Measurements from ENCODE around the gene HOXA5. TPM values are rescaled to one million over a fixed set of nuclear protein-coding genes. Genes with fewer than 3 reads are reported as not detected.

HOXA5 gene
- total RNA-seq, 1 experiment from 2014 or later: 7.5 TPM

DNA sequence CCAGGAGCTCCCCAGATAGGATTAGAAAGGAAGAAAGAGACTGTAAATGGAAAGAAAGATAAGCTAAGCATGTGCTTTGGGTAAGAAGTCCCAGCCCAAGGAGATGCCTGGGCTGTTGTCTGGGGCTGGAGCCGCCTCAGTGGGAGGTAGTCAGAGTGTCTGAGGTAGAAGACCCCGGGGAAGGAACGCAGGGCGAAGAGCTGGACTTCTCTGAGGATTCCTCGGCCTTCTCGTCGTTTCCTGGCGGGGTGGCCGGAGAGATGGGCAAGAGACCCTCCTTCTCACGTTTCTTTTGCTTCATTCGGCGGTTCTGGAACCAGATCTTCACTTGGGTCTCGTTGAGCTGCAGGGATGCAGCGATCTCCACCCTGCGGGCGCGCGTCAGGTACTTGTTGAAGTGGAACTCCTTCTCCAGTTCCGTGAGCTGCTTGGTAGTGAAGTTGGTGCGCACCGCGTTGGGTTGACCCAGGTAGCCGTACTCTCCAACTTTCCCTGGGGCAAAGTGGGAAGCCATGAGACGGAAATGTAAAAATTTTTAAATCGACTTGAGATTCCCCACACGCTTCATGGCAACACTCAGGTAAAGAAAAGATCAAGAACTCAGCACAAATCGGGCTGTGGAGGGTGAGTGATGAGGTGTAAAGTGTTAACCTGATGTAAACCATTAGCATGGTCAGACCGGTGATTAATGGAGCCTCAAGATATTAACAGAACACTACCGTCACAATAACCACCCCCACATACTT is 49.0 kb downstream of the HOXA5 start:
- no peak for ATAC-seq
- Histone ChIP-seq H3K4me1 (ENCODE audit: insufficient read depth, low read length) (peaks cover 30% of the 10 kb centered on the region), H3K27ac (ENCODE audit: low read length) (no peak overlapping the region), H3K9me2 (replicated peaks; ENCODE audit: low read length) (no peaks in the 10 kb centered on the region), H3K4me3 (ENCODE audit: low read length) (no peak overlapping the region; the same call in 1 of the 2 replicates), H4K20me1 (ENCODE audit: low read length) (no peaks in the 10 kb centered on the region), H3K27me3 (ENCODE audit: low read length) (no peaks in the 10 kb centered on the region), H3K9ac (ENCODE audit: low read length) (no peak overlapping the region), H3K79me2 (ENCODE audit: low read length) (peaks cover 45% of the 10 kb centered on the region), H3K4me2 (ENCODE audit: low read length) (peak overlapping the region; percentile 87), H3K36me3 (ENCODE audit: low read depth, low read length) (peaks cover 3% of the 10 kb centered on the region; the same call in 1 of the 2 replicates), H3F3A (ENCODE audit: low read length, unreplicated experiment) (no peaks in the 10 kb centered on the region), H3K9me3 (ENCODE audit: low read length) (no peaks in the 10 kb centered on the region), H2AFZ (ENCODE audit: low read length) (no peak overlapping the region)
- CTCF ChIA-PET: no interaction called here
- POLR2A ChIA-PET (ENCODE audit: unreplicated experiment): no interaction called here
- TF ChIP-seq EZH2phosphoT487 (IDR thresholded peaks at IDR 0.05; ENCODE audit: borderline replicate concordance, low read length): no peak
- TF ChIP-seq EZH2 (IDR thresholded peaks at IDR 0.05; ENCODE audit: low read length, unreplicated experiment): no peak
- TF ChIP-seq, protein P1, sequence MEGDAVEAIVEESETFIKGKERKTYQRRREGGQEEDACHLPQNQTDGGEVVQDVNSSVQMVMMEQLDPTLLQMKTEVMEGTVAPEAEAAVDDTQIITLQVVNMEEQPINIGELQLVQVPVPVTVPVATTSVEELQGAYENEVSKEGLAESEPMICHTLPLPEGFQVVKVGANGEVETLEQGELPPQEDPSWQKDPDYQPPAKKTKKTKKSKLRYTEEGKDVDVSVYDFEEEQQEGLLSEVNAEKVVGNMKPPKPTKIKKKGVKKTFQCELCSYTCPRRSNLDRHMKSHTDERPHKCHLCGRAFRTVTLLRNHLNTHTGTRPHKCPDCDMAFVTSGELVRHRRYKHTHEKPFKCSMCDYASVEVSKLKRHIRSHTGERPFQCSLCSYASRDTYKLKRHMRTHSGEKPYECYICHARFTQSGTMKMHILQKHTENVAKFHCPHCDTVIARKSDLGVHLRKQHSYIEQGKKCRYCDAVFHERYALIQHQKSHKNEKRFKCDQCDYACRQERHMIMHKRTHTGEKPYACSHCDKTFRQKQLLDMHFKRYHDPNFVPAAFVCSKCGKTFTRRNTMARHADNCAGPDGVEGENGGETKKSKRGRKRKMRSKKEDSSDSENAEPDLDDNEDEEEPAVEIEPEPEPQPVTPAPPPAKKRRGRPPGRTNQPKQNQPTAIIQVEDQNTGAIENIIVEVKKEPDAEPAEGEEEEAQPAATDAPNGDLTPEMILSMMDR (conservative IDR thresholded peaks at IDR 0.05; ENCODE audit: low read depth, low read length): no peak
- intact Hi-C loops (cut with micrococcal nuclease): no loop called here
- no TSS peak for BruUV-seq (replicated peaks)
- no peak for DNase-seq

DNA sequence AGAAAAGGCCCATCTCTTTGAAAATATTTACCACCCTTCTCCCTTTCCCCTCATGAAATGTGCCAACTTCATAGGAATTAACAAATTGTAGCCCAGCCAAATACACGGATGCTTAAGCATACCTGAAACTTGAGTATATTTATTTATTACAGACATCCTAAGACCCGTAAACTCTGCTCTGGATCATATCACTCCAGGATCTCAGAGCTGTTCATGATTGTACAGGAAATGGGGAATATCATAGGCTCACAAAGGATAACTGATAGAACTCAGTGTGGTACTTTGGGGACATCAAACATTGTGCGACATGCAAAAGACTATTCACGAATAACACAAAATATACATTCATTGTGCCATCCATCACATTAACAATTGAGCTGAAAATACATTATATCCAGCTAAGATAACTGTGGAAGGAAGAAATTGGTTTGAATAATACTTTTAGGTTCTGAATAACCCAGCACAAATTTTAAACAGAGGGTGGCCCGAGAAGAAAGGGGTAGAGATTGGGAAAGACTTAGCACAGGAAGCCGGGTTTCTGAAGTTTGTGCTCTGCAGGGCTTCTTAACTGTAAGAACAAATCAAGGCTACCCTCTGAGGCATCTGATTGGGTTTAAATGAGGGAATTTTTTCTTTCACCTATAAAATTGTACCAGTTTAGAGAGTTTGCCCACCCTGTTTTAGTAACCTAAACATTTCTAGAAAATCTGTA is 50.1 kb downstream of the HOXA5 start:
- Histone ChIP-seq H3K9me3 (ENCODE audit: low read length) (no peaks in the 10 kb centered on the region), H3K27me3 (ENCODE audit: low read length) (no peaks in the 10 kb centered on the region), H3K4me1 (ENCODE audit: insufficient read depth, low read length) (peaks cover 24% of the 10 kb centered on the region), H3F3A (ENCODE audit: low read length, unreplicated experiment) (no peaks in the 10 kb centered on the region), H4K20me1 (ENCODE audit: low read length) (no peaks in the 10 kb centered on the region), H2AFZ (ENCODE audit: low read length) (no peak overlapping the region), H3K4me3 (ENCODE audit: low read length) (no peak overlapping the region), H3K4me2 (ENCODE audit: low read length) (no peak overlapping the region), H3K79me2 (ENCODE audit: low read length) (peaks cover 34% of the 10 kb centered on the region), H3K27ac (ENCODE audit: low read length) (no peak overlapping the region), H3K9me2 (replicated peaks; ENCODE audit: low read length) (no peaks in the 10 kb centered on the region), H3K9ac (ENCODE audit: low read length) (no peak overlapping the region), H3K36me3 (ENCODE audit: low read depth, low read length) (no peaks in the 10 kb centered on the region)
- no peak for DNase-seq
- no TSS peak for BruUV-seq (replicated peaks)
- POLR2A ChIA-PET (ENCODE audit: unreplicated experiment): no interaction called here
- ATAC-seq: no peak
- TF ChIP-seq, protein P1 (conservative IDR thresholded peaks at IDR 0.05; ENCODE audit: low read depth, low read length): no peak
- TF ChIP-seq EZH2phosphoT487 (IDR thresholded peaks at IDR 0.05; ENCODE audit: borderline replicate concordance, low read length) (no peak), EZH2 (IDR thresholded peaks at IDR 0.05; ENCODE audit: low read length, unreplicated experiment) (no peak)
- CTCF ChIA-PET: no interaction called here
- intact Hi-C loops (cut with micrococcal nuclease): no loop called here

DNA sequence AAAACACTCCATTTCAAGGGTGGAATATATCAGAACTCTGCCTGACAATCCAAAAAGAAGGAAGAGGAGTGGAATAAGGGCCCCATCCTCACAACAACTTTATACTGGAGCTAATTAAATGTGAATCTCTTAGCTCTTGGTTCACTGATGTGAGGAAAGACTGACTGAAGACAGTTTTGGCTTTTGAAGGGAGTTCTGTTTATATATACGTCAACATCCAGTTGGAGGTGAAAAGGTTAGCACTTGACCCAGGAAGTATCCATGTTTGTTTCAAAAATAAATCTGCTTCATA is 50.7 kb downstream of the HOXA5 start:
- H3K9me2 ChIP-seq (replicated peaks; ENCODE audit: low read length): no peaks in the 10 kb centered on the region
- H3F3A ChIP-seq (ENCODE audit: low read length, unreplicated experiment): no peaks in the 10 kb centered on the region
- H3K9me3 ChIP-seq (ENCODE audit: low read length): no peaks in the 10 kb centered on the region
- H3K79me2 ChIP-seq (ENCODE audit: low read length): peaks cover 28% of the 10 kb centered on the region
- H2AFZ ChIP-seq (ENCODE audit: low read length): no peak overlapping the region
- BruUV-seq (replicated peaks): no TSS peak
- no peak overlapping the region for H3K9ac ChIP-seq (ENCODE audit: low read length)
- TF ChIP-seq EZH2 (IDR thresholded peaks at IDR 0.05; ENCODE audit: low read length, unreplicated experiment) (no peak), EZH2phosphoT487 (IDR thresholded peaks at IDR 0.05; ENCODE audit: borderline replicate concordance, low read length) (no peak)
- TF ChIP-seq, protein P1 (conservative IDR thresholded peaks at IDR 0.05; ENCODE audit: low read depth, low read length): no peak
- peaks cover 24% of the 10 kb centered on the region for H3K4me1 ChIP-seq (ENCODE audit: insufficient read depth, low read length)
- ChIA-PET CTCF (no interaction called here), POLR2A (ENCODE audit: unreplicated experiment) (no interaction called here)
- ATAC-seq (no peak), DNase-seq (no peak)
- H3K27ac ChIP-seq (ENCODE audit: low read length): no peak overlapping the region
- no peak overlapping the region for H3K4me3 ChIP-seq (ENCODE audit: low read length)
- H3K36me3 ChIP-seq (ENCODE audit: low read depth, low read length): no peaks in the 10 kb centered on the region
- H3K27me3 ChIP-seq (ENCODE audit: low read length): no peaks in the 10 kb centered on the region
- no peak overlapping the region for H3K4me2 ChIP-seq (ENCODE audit: low read length)
- intact Hi-C loops (cut with micrococcal nuclease): no loop called here
- H4K20me1 ChIP-seq (ENCODE audit: low read length): no peaks in the 10 kb centered on the region

All from PC-3 (cell line).